ENCODE measurements around the gene NSUN6. TPM values are rescaled to one million over a fixed set of nuclear protein-coding genes. Genes with fewer than 3 reads are reported as not detected.

NSUN6 gene
- total RNA-seq, 4 donors from 2014 or later = 18.6 to 104 (median 22.5) TPM

DNA sequence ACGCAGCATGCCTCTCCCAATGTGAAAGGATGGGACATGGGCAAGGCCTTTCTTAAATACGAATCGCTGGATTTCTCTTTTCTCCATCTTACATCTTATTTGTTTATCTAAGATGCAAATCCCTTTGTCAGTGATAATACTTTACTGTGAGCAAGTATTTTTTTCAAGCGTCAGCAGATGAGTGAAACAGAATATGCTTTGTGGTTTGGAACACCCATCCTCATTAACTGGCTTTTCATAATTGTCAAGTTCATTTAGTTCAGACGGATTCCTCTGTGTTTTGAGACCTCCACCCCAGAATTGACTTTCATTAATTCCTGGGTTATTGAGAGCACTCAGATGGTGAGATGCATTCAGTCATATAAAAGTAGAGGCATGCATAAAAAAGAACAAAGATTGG, 149.8 kb downstream of the NSUN6 start:
- Histone ChIP-seq H3K27ac (no peak overlapping the region), H3K4me3 (replicated peaks in 1 of 3) (no peak overlapping the region), H3K4me1 (no peaks in the 10 kb centered on the region), H3K27me3 (no peaks in the 10 kb centered on the region), H3K36me3 (no peaks in the 10 kb centered on the region), H3K9me3 (no peaks in the 10 kb centered on the region)
- no peak for DNase-seq
- WGBS, 2 donors = 77 to 85% methylated on average over 5 of the region's 5 CpGs
- TF ChIP-seq POLR2A (IDR thresholded peaks at IDR 0.05) = no peak
- TF ChIP-seq, protein P1, sequence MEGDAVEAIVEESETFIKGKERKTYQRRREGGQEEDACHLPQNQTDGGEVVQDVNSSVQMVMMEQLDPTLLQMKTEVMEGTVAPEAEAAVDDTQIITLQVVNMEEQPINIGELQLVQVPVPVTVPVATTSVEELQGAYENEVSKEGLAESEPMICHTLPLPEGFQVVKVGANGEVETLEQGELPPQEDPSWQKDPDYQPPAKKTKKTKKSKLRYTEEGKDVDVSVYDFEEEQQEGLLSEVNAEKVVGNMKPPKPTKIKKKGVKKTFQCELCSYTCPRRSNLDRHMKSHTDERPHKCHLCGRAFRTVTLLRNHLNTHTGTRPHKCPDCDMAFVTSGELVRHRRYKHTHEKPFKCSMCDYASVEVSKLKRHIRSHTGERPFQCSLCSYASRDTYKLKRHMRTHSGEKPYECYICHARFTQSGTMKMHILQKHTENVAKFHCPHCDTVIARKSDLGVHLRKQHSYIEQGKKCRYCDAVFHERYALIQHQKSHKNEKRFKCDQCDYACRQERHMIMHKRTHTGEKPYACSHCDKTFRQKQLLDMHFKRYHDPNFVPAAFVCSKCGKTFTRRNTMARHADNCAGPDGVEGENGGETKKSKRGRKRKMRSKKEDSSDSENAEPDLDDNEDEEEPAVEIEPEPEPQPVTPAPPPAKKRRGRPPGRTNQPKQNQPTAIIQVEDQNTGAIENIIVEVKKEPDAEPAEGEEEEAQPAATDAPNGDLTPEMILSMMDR (IDR thresholded peaks at IDR 0.05) = no peak
- intact Hi-C loops (cut with DNase I) = no loop called here

DNA sequence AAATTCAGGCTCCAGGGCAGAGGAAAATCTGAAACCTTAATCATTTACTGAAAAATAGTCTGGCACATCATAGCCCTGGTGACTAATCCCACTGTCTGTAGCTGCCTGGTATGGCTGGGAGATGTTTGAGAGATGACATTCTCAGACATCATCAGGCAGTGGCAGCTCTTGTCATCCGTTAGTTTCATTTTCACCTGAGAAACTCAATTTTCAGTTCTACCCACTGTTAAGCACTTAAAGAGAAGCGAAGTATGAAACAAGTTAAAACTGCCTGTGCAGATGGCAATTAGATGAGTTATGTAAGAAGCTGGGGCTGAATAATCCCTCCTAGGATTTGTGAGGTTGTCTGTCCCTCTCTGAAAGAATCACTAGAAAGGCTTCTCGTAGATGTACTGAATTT, 150.2 kb downstream of the NSUN6 start:
- TF ChIP-seq, protein P1 (IDR thresholded peaks at IDR 0.05) = no peak
- Histone ChIP-seq H3K9me3 (no peaks in the 10 kb centered on the region), H3K4me3 (replicated peaks in 1 of 3) (no peak overlapping the region), H3K36me3 (no peaks in the 10 kb centered on the region), H3K27ac (no peak overlapping the region), H3K27me3 (no peaks in the 10 kb centered on the region), H3K4me1 (no peaks in the 10 kb centered on the region)
- 81 to 86% methylated on average over 3 of the region's 3 CpGs for WGBS, 2 donors
- intact Hi-C loops (cut with DNase I) = no loop called here
- no peak for DNase-seq

DNA sequence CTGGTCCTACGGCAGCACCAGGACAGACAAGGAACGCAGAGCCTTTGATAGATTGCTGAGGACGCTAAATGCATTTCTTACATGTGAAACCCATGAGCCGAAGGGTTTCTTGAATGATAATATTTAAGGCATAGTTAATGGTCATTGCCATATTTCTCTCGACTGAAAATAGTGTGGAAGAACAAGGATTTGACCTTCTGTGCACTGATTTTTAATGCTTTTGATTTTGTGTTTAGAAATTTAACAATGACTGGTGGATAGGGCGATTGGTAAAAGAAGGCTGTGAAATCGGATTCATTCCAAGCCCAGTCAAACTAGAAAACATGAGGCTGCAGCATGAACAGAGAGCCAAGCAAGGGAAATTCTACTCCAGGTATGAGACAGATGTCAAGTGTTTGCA, 150.8 kb downstream of the NSUN6 start:
- no peak for TF ChIP-seq POLR2A (IDR thresholded peaks at IDR 0.05)
- TF ChIP-seq, protein P1 (IDR thresholded peaks at IDR 0.05) = no peak
- WGBS, 2 donors = 89 to 92% methylated on average over 7 of the region's 7 CpGs
- no peaks in the 10 kb centered on the region for H3K27me3 ChIP-seq
- no peak overlapping the region for H3K27ac ChIP-seq
- intact Hi-C loops (cut with DNase I) = no loop called here
- no peaks in the 10 kb centered on the region for H3K4me1 ChIP-seq
- no peaks in the 10 kb centered on the region for H3K36me3 ChIP-seq
- DNase-seq = no peak
- H3K4me3 ChIP-seq (replicated peaks in 1 of 3) = no peak overlapping the region
- H3K9me3 ChIP-seq = no peaks in the 10 kb centered on the region

DNA sequence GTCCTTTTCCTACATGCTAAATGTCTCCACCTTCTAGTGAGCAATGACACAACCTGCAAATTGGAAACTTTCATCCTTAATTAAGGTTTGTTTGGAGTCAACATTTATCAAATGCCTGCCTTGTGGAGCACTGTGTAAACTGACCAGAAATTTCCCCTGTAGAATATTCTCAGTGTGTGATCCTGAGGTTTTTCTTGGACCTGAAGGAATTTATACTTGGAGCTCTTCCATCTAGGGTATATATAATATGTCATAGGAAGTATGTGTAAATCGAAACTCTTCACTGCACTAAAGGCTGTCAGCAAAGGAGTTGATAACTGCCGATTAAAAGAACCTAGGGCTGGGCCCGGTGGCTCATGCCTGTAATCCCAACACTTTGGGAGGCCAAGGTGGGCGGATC, 152.4 kb downstream of the NSUN6 start:
- Histone ChIP-seq H3K4me3 (replicated peaks in 1 of 3) (no peak overlapping the region), H3K36me3 (no peaks in the 10 kb centered on the region), H3K4me1 (no peaks in the 10 kb centered on the region), H3K27me3 (no peaks in the 10 kb centered on the region), H3K27ac (no peak overlapping the region), H3K9me3 (no peaks in the 10 kb centered on the region)
- 82 to 87% methylated on average over 4 of the region's 4 CpGs for WGBS, 2 donors
- TF ChIP-seq, protein P1 (IDR thresholded peaks at IDR 0.05) = no peak
- TF ChIP-seq POLR2A (IDR thresholded peaks at IDR 0.05) = no peak
- intact Hi-C loops (cut with DNase I) = no loop called here
- DNase-seq = no peak

DNA sequence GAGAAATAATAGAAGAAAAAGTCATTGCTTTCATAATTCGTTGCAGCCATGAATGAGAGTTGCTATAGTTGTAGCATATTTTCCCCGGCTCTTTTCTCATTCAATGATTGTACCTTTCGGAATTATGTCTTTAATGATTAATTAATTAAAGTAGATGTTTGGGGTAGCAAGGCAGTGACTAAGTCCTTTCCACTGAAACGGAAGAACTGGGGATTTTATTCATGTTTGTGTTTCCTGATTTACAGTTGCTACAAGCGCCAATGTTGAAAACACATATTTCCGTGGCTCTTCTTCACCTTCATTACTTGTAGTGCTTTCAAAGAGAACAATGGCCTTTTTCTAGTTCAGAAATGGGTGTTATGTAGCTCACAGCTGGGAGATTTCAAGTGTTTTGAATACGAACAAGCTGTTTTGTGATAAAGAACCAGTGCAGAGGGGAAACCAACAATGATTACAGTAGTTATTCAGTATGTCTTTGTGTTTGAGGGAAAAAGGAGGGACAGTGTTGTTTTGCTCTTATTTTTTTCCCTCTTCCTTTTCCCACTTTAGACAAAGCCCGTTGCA, 153.5 kb downstream of the NSUN6 start:
- H3K27me3 ChIP-seq = no peaks in the 10 kb centered on the region
- H3K36me3 ChIP-seq = no peaks in the 10 kb centered on the region
- H3K4me1 ChIP-seq = no peaks in the 10 kb centered on the region
- TF ChIP-seq, protein P1 (IDR thresholded peaks at IDR 0.05) = no peak
- TF ChIP-seq POLR2A (IDR thresholded peaks at IDR 0.05) = no peak
- WGBS, 2 donors = 79 to 81% methylated on average over 8 of the region's 8 CpGs
- no peak overlapping the region for H3K4me3 ChIP-seq (replicated peaks in 1 of 3)
- intact Hi-C loops (cut with DNase I) = no loop called here
- H3K9me3 ChIP-seq = no peaks in the 10 kb centered on the region
- H3K27ac ChIP-seq = no peak overlapping the region
- no peak for DNase-seq

Other genes starting within 250 kb of the NSUN6 start
- gene ARL5B, start 7.8 kb upstream of the NSUN6 start, total RNA-seq = 10 to 100 TPM; 12.4 to 21.5 (median 15.5) TPM

All from thyroid gland (tissue), 4 donors.